NB4 (cell line): ENCODE results near the gene TMEM207.

Experiments used
- DNase-seq: peaks from one replicate; pipeline ENCODE4 v3.0.0; 2010; ENCODE audit warnings: low read depth
- H3K4me3 ChIP-seq: one replicate; pipeline ENCODE4 v1.5.1; 2011; ENCODE audit warnings: mild to moderate bottlenecking, low read depth, low read length, moderate library complexity
- CTCF ChIP-seq: IDR thresholded peaks from one replicate; pipeline ENCODE4 v1.5.1; 2012; ENCODE audit warnings: low read depth, low read length
- MYC ChIP-seq: IDR thresholded peaks from 2 replicates; pipeline ENCODE4 v1.6.1; 2011; ENCODE audit warnings: low read depth, low read length
- POLR2A ChIP-seq: IDR thresholded peaks from 2 replicates; pipeline ENCODE4 v1.6.1; 2011; ENCODE audit warnings: mild to moderate bottlenecking; ENCODE audit not compliant: insufficient read length; ENCODE audit errors: extremely low read depth
- TF ChIP-seq, protein P1 (sequence below): IDR thresholded peaks from 2 replicates; pipeline ENCODE4 v1.6.1; 2011; ENCODE audit warnings: low read depth, low read length

TMEM207 gene

GRCh38 chr3:190495354-190495753 is 45.7 kb upstream of the TMEM207 start:
- H3K4me3 ChIP-seq, result no peak overlapping the region
- no peak for TF ChIP-seq POLR2A
- no peak for TF ChIP-seq CTCF
- TF ChIP-seq MYC, result no peak
- TF ChIP-seq, protein P1, sequence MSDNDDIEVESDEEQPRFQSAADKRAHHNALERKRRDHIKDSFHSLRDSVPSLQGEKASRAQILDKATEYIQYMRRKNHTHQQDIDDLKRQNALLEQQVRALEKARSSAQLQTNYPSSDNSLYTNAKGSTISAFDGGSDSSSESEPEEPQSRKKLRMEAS, result no peak
- no peak for DNase-seq

GRCh38 chr3:190494907-190495306 is 45.2 kb upstream of the TMEM207 start:
- no peak for DNase-seq
- TF ChIP-seq CTCF, result no peak
- TF ChIP-seq, protein P1, result no peak
- TF ChIP-seq MYC, result no peak
- no peak for TF ChIP-seq POLR2A
- no peak overlapping the region for H3K4me3 ChIP-seq

DNA sequence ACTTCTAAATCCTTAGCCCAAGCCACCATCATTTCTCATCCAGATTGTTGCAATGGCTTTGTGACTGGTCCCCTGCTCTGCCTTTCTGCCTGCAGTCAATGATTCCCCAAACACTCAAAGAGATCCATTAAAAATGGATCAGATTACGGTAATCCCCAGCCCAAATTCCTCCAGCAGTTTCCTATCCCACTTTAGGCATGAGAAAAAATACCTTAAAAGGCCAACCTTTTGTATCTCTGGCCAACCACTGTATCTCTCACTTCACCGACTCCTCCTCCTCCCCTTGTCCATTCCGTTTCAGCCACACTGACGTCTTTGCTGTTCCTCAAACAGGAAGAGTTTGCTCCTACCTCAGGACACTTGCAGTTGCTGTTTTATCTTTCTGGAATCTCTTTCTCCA is 43.3 kb upstream of the TMEM207 start:
- DNase-seq, result no peak

GRCh38 chr3:190492129-190492528 is 42.4 kb upstream of the TMEM207 start:
- no peak overlapping the region for H3K4me3 ChIP-seq
- no peak for DNase-seq
- TF ChIP-seq, protein P1, result no peak

More for the DNA sequence above, 43.3 kb upstream of the TMEM207 start:
- no peak overlapping the region for H3K4me3 ChIP-seq
- no peak for TF ChIP-seq CTCF
- TF ChIP-seq, protein P1, result no peak

DNA sequence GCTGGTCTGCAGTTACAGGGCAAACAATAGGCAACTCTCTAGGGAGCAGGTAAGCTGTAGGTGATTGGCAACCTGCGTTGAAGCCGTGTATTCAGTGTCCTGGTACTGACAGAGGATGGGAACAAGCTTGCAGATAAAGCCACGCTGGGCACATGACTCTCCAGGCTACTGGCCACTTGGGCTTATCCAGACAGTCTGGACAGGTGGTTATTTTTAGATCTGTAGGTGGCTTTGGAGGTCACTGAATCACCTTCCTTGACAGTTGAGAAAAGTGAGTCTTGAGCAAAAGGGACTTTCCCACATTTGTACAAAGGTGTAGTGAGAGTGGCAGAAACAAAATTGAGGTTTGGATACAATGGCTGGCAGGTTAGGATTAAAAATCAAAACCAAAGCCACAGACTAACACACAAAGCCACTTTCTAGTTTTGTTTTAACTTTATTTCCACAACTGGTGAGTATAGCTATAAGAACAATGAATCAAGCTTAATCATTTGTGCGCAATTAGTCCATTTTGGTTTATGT is 41.9 kb upstream of the TMEM207 start:
- DNase-seq, result no peak
- no peak overlapping the region for H3K4me3 ChIP-seq
- TF ChIP-seq MYC (no peak), CTCF (no peak), POLR2A (no peak)
- TF ChIP-seq, protein P1, result no peak

- no peak for DNase-seq
- no peak overlapping the region for H3K4me3 ChIP-seq
- TF ChIP-seq POLR2A (no peak), CTCF (no peak), MYC (no peak)
- TF ChIP-seq, protein P1, result no peak
These were observed 37.4 kb upstream of the TMEM207 start for GRCh38 chr3:190486908-190487607.
